CD4-positive, alpha-beta T cell treated with Interleukin-17A for 4 hours (primary cell): ENCODE measurements around the gene ARL2.
"Not testable (repeated sequence)": the region's sequence is repeated elsewhere in the genome, so short reads cannot be mapped to it uniquely, and the experiment has no call there.

ENCODE experiments used
- DNase-seq: peaks from one replicate; pipeline ENCODE4 v3.0.0-alpha.2; 2020; ENCODE audit warnings: mixed read lengths

ARL2 gene

GRCh38 chr11:65013888-65014725 is at the start of gene ARL2:
Gene ARL2, plus strand, starts transcription at chr11:65014160. Its CDS starts 48 bp downstream, at chr11:65014208.
- DNase-seq: peak; percentile 90

- DNase-seq: no peak
Observed at GRCh38 chr11:64967375-64967774, 46.6 kb upstream of the ARL2 start.

- no peak for DNase-seq
Observed at GRCh38 chr11:64969209-64969608, 44.8 kb upstream of the ARL2 start.

GRCh38 chr11:64970731-64971151 is 43.2 kb upstream of the ARL2 start:
- DNase-seq: peak; percentile 25

- peak; percentile 94 for DNase-seq
Observed at GRCh38 chr11:64971421-64972233, 42.3 kb upstream of the ARL2 start, which contains the start of gene MAJIN. Gene MAJIN, minus strand, starts transcription at chr11:64972108. Its CDS starts 12,703 bp downstream, at chr11:64959405.

- DNase-seq: no peak
Observed at GRCh38 chr11:64974124-64974523, 39.8 kb upstream of the ARL2 start.

- no peak for DNase-seq
Observed at GRCh38 chr11:64976651-64977050, 37.3 kb upstream of the ARL2 start.

GRCh38 chr11:64983339-64983738 is 30.6 kb upstream of the ARL2 start:
- DNase-seq: not testable (repeated sequence)

GRCh38 chr11:64987998-64988854 is 25.7 kb upstream of the ARL2 start:
- no peak for DNase-seq

GRCh38 chr11:64989416-64989815 is 24.5 kb upstream of the ARL2 start:
- no peak for DNase-seq

GRCh38 chr11:64990222-64990923 is 23.6 kb upstream of the ARL2 start:
- no peak for DNase-seq

- DNase-seq: no peak
Observed at GRCh38 chr11:64994318-64994717, 19.6 kb upstream of the ARL2 start.

GRCh38 chr11:64996327-64996709 is 17.6 kb upstream of the ARL2 start:
- DNase-seq: no peak

GRCh38 chr11:64996710-64997380 is 17.1 kb upstream of the ARL2 start, which contains the start of gene BATF2:
Gene BATF2, minus strand, starts transcription at chr11:64996971. Its CDS starts 57 bp downstream, at chr11:64996914.
- peak; percentile 25 for DNase-seq

GRCh38 chr11:64998141-64998540 is 15.8 kb upstream of the ARL2 start:
- no peak for DNase-seq

GRCh38 chr11:64998690-64999431 is 15.1 kb upstream of the ARL2 start:
- DNase-seq: no peak

- DNase-seq: no peak
Observed at GRCh38 chr11:64999478-64999877, 14.5 kb upstream of the ARL2 start.

- no peak for DNase-seq
Observed at GRCh38 chr11:65002706-65003105, 11.3 kb upstream of the ARL2 start.

- DNase-seq: no peak
Observed at GRCh38 chr11:65003282-65003681, 10.7 kb upstream of the ARL2 start.

GRCh38 chr11:65003968-65004367 is 10.0 kb upstream of the ARL2 start:
- DNase-seq: not testable (repeated sequence)

- no peak for DNase-seq
Observed at GRCh38 chr11:65008016-65008415, 5.9 kb upstream of the ARL2 start.
